ENCODE data around the gene RNF212B. TPM values are rescaled to one million over a fixed set of nuclear protein-coding genes. Genes with fewer than 3 reads are reported as not detected.
"Not testable (repeated sequence)": the region's sequence is repeated elsewhere in the genome, so short reads cannot be mapped to it uniquely, and the experiment has no call there.

Gene RNF212B
- total RNA-seq, 4 donors from 2014 or later = not detected

GRCh38 chr14:23258256-23258655 is 20.5 kb downstream of the RNF212B start:
- no peak for TF ChIP-seq CTCF (IDR thresholded peaks at IDR 0.05)
- TF ChIP-seq POLR2AphosphoS5 (IDR thresholded peaks at IDR 0.05) = no peak
- no peak for TF ChIP-seq POLR2A (IDR thresholded peaks at IDR 0.05)
- TF ChIP-seq EP300 (IDR thresholded peaks at IDR 0.05; ENCODE audit: low read depth) = no peak
- H3K4me3 ChIP-seq = no peak overlapping the region
- WGBS, 2 donors (ENCODE audit: low coverage in 1 of 2) = 83 to 88% methylated on average over 5 of the region's 5 CpGs

GRCh38 chr14:23259426-23259825 is 21.7 kb downstream of the RNF212B start:
- Histone ChIP-seq H3K36me3 (no peaks in the 10 kb centered on the region), H3K27ac (no peak overlapping the region), H3K9me3 (no peaks in the 10 kb centered on the region), H3K4me3 (no peak overlapping the region), H3K4me1 (no peaks in the 10 kb centered on the region), H3K27me3 (peaks cover 17% of the 10 kb centered on the region)
- intact Hi-C loops (cut with DNase I; ENCODE audit: low total_unique reads) = no loop called here
- TF ChIP-seq CTCF (IDR thresholded peaks at IDR 0.05) (no peak), POLR2A (IDR thresholded peaks at IDR 0.05) (no peak), EP300 (IDR thresholded peaks at IDR 0.05; ENCODE audit: low read depth) (no peak)
- DNase-seq = no peak
- in situ Hi-C loops (cut with MboI; ENCODE audit: low pct_ligation_motif_present in 1 of 4, low pct_unique_long_range_greater_than_20kb in 1 of 4, low sequenced_read_pairs in 3 of 4) = loop anchor here in 1 of 4 donors (25.0 kb wide), 1 partner anchor 128 kb away; the partner anchor contains the start of gene CMTM5

More at GRCh38 chr14:23258256-23258655, 20.5 kb downstream of the RNF212B start:
- no peak overlapping the region for H3K27ac ChIP-seq
- in situ Hi-C loops (cut with MboI; ENCODE audit: low pct_ligation_motif_present in 1 of 4, low pct_unique_long_range_greater_than_20kb in 1 of 4, low sequenced_read_pairs in 3 of 4) = loop anchor here in 1 of 4 donors (25.0 kb wide), 1 partner anchor 129 kb away; the partner anchor contains the start of gene CMTM5
- H3K27me3 ChIP-seq = peaks cover 8% of the 10 kb centered on the region
- no peaks in the 10 kb centered on the region for H3K4me1 ChIP-seq
- no peak for DNase-seq
- no peaks in the 10 kb centered on the region for H3K9me3 ChIP-seq
- intact Hi-C loops (cut with DNase I; ENCODE audit: low total_unique reads) = no loop called here
- H3K36me3 ChIP-seq = no peaks in the 10 kb centered on the region

- H3K36me3 ChIP-seq; H3K9me3 ChIP-seq; H3K4me3 ChIP-seq; H3K4me1 ChIP-seq; intact Hi-C loops (cut with DNase I; ENCODE audit: low total_unique reads): not testable (repeated sequence)
- WGBS, 2 donors (ENCODE audit: low coverage in 1 of 2) = 38 to 54% methylated on average over 8 of the region's 8 CpGs
- in situ Hi-C loops (cut with MboI; ENCODE audit: low pct_ligation_motif_present in 1 of 4, low pct_unique_long_range_greater_than_20kb in 1 of 4, low sequenced_read_pairs in 3 of 4) = loop anchor here in 1 of 4 donors (25.0 kb wide), 1 partner anchor 126 kb away; the partner anchor contains the start of gene CMTM5
- peaks cover 17% of the 10 kb centered on the region for H3K27me3 ChIP-seq
- H3K27ac ChIP-seq = peak overlapping the region in 1 of 4 donors; percentile 26
- peak; percentile 14 for DNase-seq
These were observed 23.1 kb downstream of the RNF212B start for GRCh38 chr14:23260849-23261248.

- no peaks in the 10 kb centered on the region for H3K9me3 ChIP-seq
- 84 to 85% methylated on average over 7 of the region's 7 CpGs for WGBS, 2 donors (ENCODE audit: low coverage in 1 of 2)
- no peak for DNase-seq
- no peaks in the 10 kb centered on the region for H3K4me1 ChIP-seq
- no peaks in the 10 kb centered on the region for H3K27me3 ChIP-seq
- intact Hi-C loops (cut with DNase I; ENCODE audit: low total_unique reads) = no loop called here
- no peak overlapping the region for H3K27ac ChIP-seq
- no peak for TF ChIP-seq CTCF (IDR thresholded peaks at IDR 0.05)
- TF ChIP-seq POLR2A (IDR thresholded peaks at IDR 0.05) = no peak
- no peak for TF ChIP-seq EP300 (IDR thresholded peaks at IDR 0.05; ENCODE audit: low read depth)
- TF ChIP-seq POLR2AphosphoS5 (IDR thresholded peaks at IDR 0.05) = no peak
- no peak overlapping the region for H3K4me3 ChIP-seq
- H3K36me3 ChIP-seq = no peaks in the 10 kb centered on the region
- in situ Hi-C loops (cut with MboI; ENCODE audit: low pct_ligation_motif_present in 1 of 4, low pct_unique_long_range_greater_than_20kb in 1 of 4, low sequenced_read_pairs in 3 of 4) = loop anchor here in 1 of 4 donors (25.0 kb wide), 1 partner anchor 118 kb away; the partner anchor contains the start of gene CMTM5
These were observed 31.5 kb downstream of the RNF212B start for GRCh38 chr14:23269193-23269592.

- TF ChIP-seq POLR2A (IDR thresholded peaks at IDR 0.05) (no peak), EP300 (IDR thresholded peaks at IDR 0.05; ENCODE audit: low read depth) (no peak), CTCF (IDR thresholded peaks at IDR 0.05) (no peak), POLR2AphosphoS5 (IDR thresholded peaks at IDR 0.05) (no peak)
- WGBS, 2 donors (ENCODE audit: low coverage in 1 of 2) = 80 to 94% methylated on average over 1 to 2 of the region's 2 CpGs
- intact Hi-C loops (cut with DNase I; ENCODE audit: low total_unique reads) = no loop called here
These were observed 37.7 kb downstream of the RNF212B start for GRCh38 chr14:23275412-23275811.

More at GRCh38 chr14:23275412-23275811, 37.7 kb downstream of the RNF212B start:
- Histone ChIP-seq H3K27ac (no peak overlapping the region), H3K4me1 (no peaks in the 10 kb centered on the region), H3K36me3 (no peaks in the 10 kb centered on the region), H3K4me3 (no peak overlapping the region), H3K9me3 (no peaks in the 10 kb centered on the region), H3K27me3 (no peaks in the 10 kb centered on the region)
- DNase-seq = no peak
- in situ Hi-C loops (cut with MboI; ENCODE audit: low pct_ligation_motif_present in 1 of 4, low pct_unique_long_range_greater_than_20kb in 1 of 4, low sequenced_read_pairs in 3 of 4) = loop anchor here in 3 of 4 donors (25.0 kb wide), 1 partner anchor 163 kb away; the partner anchor contains the start of genes CEBPE (in 3 of the 3) and CIROP (in 3 of the 3)

All from transverse colon (tissue), 4 donors.